Mesendoderm (in vitro differentiated cells): ENCODE results near the gene TMEM39A.

Experiments
- DNase-seq: peaks from one replicate; pipeline ENCODE4 v3.0.0; 2013
- H2AK5ac ChIP-seq: 2 replicates; pipeline ENCODE4 v1.6.1; 2013; ENCODE audit warnings: low read length, inconsistent platforms
- H2BK120ac ChIP-seq: 2 replicates; pipeline ENCODE4 v1.6.1; 2013; ENCODE audit warnings: low read depth, mild to moderate bottlenecking, low read length, moderate library complexity, mixed read lengths
- H2BK15ac ChIP-seq: replicated peaks from 2 replicates; pipeline ENCODE4 v1.6.1; 2013; ENCODE audit warnings: low read depth, mild to moderate bottlenecking, moderate library complexity
- H2BK5ac ChIP-seq: 2 replicates; pipeline ENCODE4 v1.6.1; 2013; ENCODE audit warnings: low read length, inconsistent platforms
- H3K18ac ChIP-seq: 2 replicates; pipeline ENCODE4 v1.6.1; 2013; ENCODE audit warnings: mild to moderate bottlenecking, low read length, mixed read lengths
- H3K23ac ChIP-seq: one replicate; pipeline ENCODE4 v1.6.1; 2013; ENCODE audit warnings: low read length
- H3K27ac ChIP-seq: 2 replicates; pipeline ENCODE4 v1.5.1; 2013; ENCODE audit warnings: low read depth, mild to moderate bottlenecking, inconsistent platforms, low read length, moderate library complexity
- H3K27me3 ChIP-seq: 2 replicates; pipeline ENCODE4 v1.6.1; 2013; ENCODE audit warnings: low read length, control low read depth, mild to moderate bottlenecking, inconsistent platforms; ENCODE audit not compliant: insufficient read depth, poor library complexity
- H3K36me3 ChIP-seq: 2 replicates; pipeline ENCODE4 v1.6.1; 2013; ENCODE audit warnings: low read length, inconsistent platforms; ENCODE audit not compliant: control insufficient read depth, insufficient read depth
- H3K4ac ChIP-seq: one replicate; pipeline ENCODE4 v1.6.1; 2013; ENCODE audit warnings: low read depth, mild to moderate bottlenecking, low read length, moderate library complexity
- H3K4me1 ChIP-seq: 2 replicates; pipeline ENCODE4 v1.6.1; 2013; ENCODE audit warnings: low read depth, low read length, inconsistent platforms; ENCODE audit not compliant: control insufficient read depth
- H3K4me2 ChIP-seq: 2 replicates; pipeline ENCODE4 v1.6.1; 2013; ENCODE audit warnings: low read length
- H3K4me3 ChIP-seq: 2 replicates; pipeline ENCODE4 v1.5.1; 2013; ENCODE audit warnings: mild to moderate bottlenecking, low read length
- H3K56ac ChIP-seq: one replicate; pipeline ENCODE4 v1.6.1; 2013; ENCODE audit warnings: low read length
- H3K79me1 ChIP-seq: 2 replicates; pipeline ENCODE4 v1.6.1; 2013; ENCODE audit warnings: low read length, inconsistent platforms
- H3K79me2 ChIP-seq: 2 replicates; pipeline ENCODE4 v1.6.1; 2013; ENCODE audit warnings: mild to moderate bottlenecking, low read length; ENCODE audit not compliant: control insufficient read depth, insufficient read depth
- H3K9ac ChIP-seq: 2 replicates; pipeline ENCODE4 v1.6.1; 2013; ENCODE audit warnings: low read length, inconsistent platforms
- H4K5ac ChIP-seq: one replicate; pipeline ENCODE4 v1.6.1; 2013; ENCODE audit warnings: low read length
- H4K8ac ChIP-seq: one replicate; pipeline ENCODE4 v1.6.1; 2013; ENCODE audit warnings: low read depth, mild to moderate bottlenecking, control low read depth, low read length, moderate library complexity
- WGBS: extraction: QIAGEN DNeasy Blood & Tissue Kit; methylation state at CpG from one replicate; pipeline ENCODE4 v1.1.7; 2013; ENCODE audit warnings: low lambda C conversion rate, missing lambda C conversion rate; ENCODE audit not compliant: insufficient coverage; ENCODE audit errors: extremely low coverage; 5-methylcytosine and 5-hydroxymethylcytosine counted together

TMEM39A gene

DNA sequence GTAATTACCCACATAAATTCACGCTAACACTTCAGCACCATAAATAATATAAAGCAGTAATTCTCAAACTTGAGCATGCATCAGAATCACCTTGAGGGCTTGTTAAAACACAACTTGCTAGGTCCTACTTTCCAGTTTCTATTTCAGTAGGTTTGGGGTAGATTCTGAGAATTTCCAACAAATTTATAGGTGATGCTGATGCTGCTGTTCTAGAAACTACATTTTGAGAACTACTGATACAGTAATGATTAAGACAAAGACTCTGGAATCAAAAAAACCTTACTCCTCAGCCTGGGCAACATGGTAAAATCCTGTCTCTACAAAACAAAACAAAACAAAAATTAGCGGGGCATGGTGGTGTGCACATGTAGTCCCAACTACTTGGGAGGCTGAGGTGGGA lies 18.8 kb downstream of the TMEM39A start:
- Histone ChIP-seq H2BK5ac (no peak overlapping the region), H2BK15ac (no peak overlapping the region), H3K18ac (no peak overlapping the region), H2AK5ac (no peak overlapping the region), H3K23ac (no peak overlapping the region), H3K79me1 (peaks cover 2% of the 10 kb centered on the region), H3K4me1 (no peaks in the 10 kb centered on the region), H4K5ac (no peak overlapping the region), H3K27ac (no peak overlapping the region), H3K36me3 (peaks cover 7% of the 10 kb centered on the region), H3K9ac (no peak overlapping the region), H2BK120ac (no peak overlapping the region), H3K79me2 (no peaks in the 10 kb centered on the region), H4K8ac (no peak overlapping the region), H3K4me3 (no peak overlapping the region), H3K56ac (no peak overlapping the region), H3K4ac (no peak overlapping the region), H3K4me2 (no peak overlapping the region), H3K27me3 (no peaks in the 10 kb centered on the region)
- WGBS = 100% methylated on average over 1 of the region's 2 CpGs
- DNase-seq = no peak

GRCh38 chr3:119443179-119443578 lies 20.2 kb downstream of the TMEM39A start:
- DNase-seq = no peak
- Histone ChIP-seq H3K27me3 (no peaks in the 10 kb centered on the region), H3K9ac (no peak overlapping the region), H3K23ac (no peak overlapping the region), H3K36me3 (peaks cover 7% of the 10 kb centered on the region), H3K79me1 (peaks cover 2% of the 10 kb centered on the region), H3K79me2 (no peaks in the 10 kb centered on the region), H3K4ac (no peak overlapping the region), H3K18ac (no peak overlapping the region), H2BK120ac (no peak overlapping the region), H3K27ac (no peak overlapping the region), H3K4me1 (no peaks in the 10 kb centered on the region), H4K8ac (no peak overlapping the region), H4K5ac (no peak overlapping the region), H3K4me3 (no peak overlapping the region), H2BK15ac (no peak overlapping the region), H2BK5ac (no peak overlapping the region), H3K56ac (no peak overlapping the region), H3K4me2 (no peak overlapping the region), H2AK5ac (no peak overlapping the region)

GRCh38 chr3:119437691-119438258 lies 25.6 kb downstream of the TMEM39A start:
- WGBS = no CpG with 5 or more reads among the region's 6 CpGs
- no peaks in the 10 kb centered on the region for H3K4me1 ChIP-seq
- no peak overlapping the region for H4K5ac ChIP-seq
- no peak overlapping the region for H3K4me3 ChIP-seq
- no peak overlapping the region for H4K8ac ChIP-seq
- peaks cover 11% of the 10 kb centered on the region for H3K36me3 ChIP-seq
- H3K4ac ChIP-seq = no peak overlapping the region
- no peak overlapping the region for H2BK15ac ChIP-seq
- H3K56ac ChIP-seq = no peak overlapping the region
- H3K23ac ChIP-seq = no peak overlapping the region
- no peaks in the 10 kb centered on the region for H3K27me3 ChIP-seq
- no peak overlapping the region for H3K18ac ChIP-seq
- H2AK5ac ChIP-seq = no peak overlapping the region
- H2BK5ac ChIP-seq = no peak overlapping the region
- DNase-seq = no peak
- no peak overlapping the region for H3K9ac ChIP-seq
- no peak overlapping the region for H2BK120ac ChIP-seq
- H3K4me2 ChIP-seq = no peak overlapping the region
- H3K79me1 ChIP-seq = no peaks in the 10 kb centered on the region
- no peaks in the 10 kb centered on the region for H3K79me2 ChIP-seq
- no peak overlapping the region for H3K27ac ChIP-seq

GRCh38 chr3:119436977-119437376 lies 26.4 kb downstream of the TMEM39A start:
- no peak overlapping the region for H3K56ac ChIP-seq
- H3K4me2 ChIP-seq = no peak overlapping the region
- H3K27ac ChIP-seq = no peak overlapping the region
- no peaks in the 10 kb centered on the region for H3K27me3 ChIP-seq
- H3K4me3 ChIP-seq = no peak overlapping the region
- no peak overlapping the region for H4K8ac ChIP-seq
- DNase-seq = no peak
- no peak overlapping the region for H3K18ac ChIP-seq
- H3K79me1 ChIP-seq = no peaks in the 10 kb centered on the region
- H3K4ac ChIP-seq = no peak overlapping the region
- H3K79me2 ChIP-seq = no peaks in the 10 kb centered on the region
- H4K5ac ChIP-seq = no peak overlapping the region
- no peak overlapping the region for H2AK5ac ChIP-seq
- no peak overlapping the region for H3K23ac ChIP-seq
- H3K4me1 ChIP-seq = no peaks in the 10 kb centered on the region
- no peak overlapping the region for H2BK15ac ChIP-seq
- WGBS = no CpG with 5 or more reads among the region's 1 CpG
- H3K36me3 ChIP-seq = peaks cover 11% of the 10 kb centered on the region
- H3K9ac ChIP-seq = no peak overlapping the region
- no peak overlapping the region for H2BK5ac ChIP-seq
- H2BK120ac ChIP-seq = no peak overlapping the region

- Histone ChIP-seq H3K4me1 (no peaks in the 10 kb centered on the region), H3K23ac (no peak overlapping the region), H4K5ac (no peak overlapping the region), H3K56ac (no peak overlapping the region), H3K4me3 (no peak overlapping the region), H3K4ac (no peak overlapping the region), H2AK5ac (no peak overlapping the region), H3K79me1 (no peaks in the 10 kb centered on the region), H3K36me3 (peaks cover 13% of the 10 kb centered on the region), H2BK5ac (no peak overlapping the region), H3K9ac (no peak overlapping the region), H2BK120ac (no peak overlapping the region), H3K79me2 (no peaks in the 10 kb centered on the region), H3K18ac (no peak overlapping the region), H4K8ac (no peak overlapping the region), H2BK15ac (no peak overlapping the region), H3K27me3 (no peaks in the 10 kb centered on the region), H3K4me2 (no peak overlapping the region), H3K27ac (no peak overlapping the region)
- no CpG with 5 or more reads among the region's 4 CpGs for WGBS
- DNase-seq = no peak
These were observed 28.7 kb downstream of the TMEM39A start for GRCh38 chr3:119434703-119435102.

- H3K4me1 ChIP-seq = no peaks in the 10 kb centered on the region
- no peak overlapping the region for H2BK15ac ChIP-seq
- no CpG with 5 or more reads among the region's 3 CpGs for WGBS
- H3K79me2 ChIP-seq = no peaks in the 10 kb centered on the region
- no peak overlapping the region for H3K18ac ChIP-seq
- H3K36me3 ChIP-seq = peaks cover 13% of the 10 kb centered on the region
- no peak overlapping the region for H3K9ac ChIP-seq
- no peak overlapping the region for H3K23ac ChIP-seq
- H3K27me3 ChIP-seq = no peaks in the 10 kb centered on the region
- no peak overlapping the region for H2BK120ac ChIP-seq
- no peak overlapping the region for H4K8ac ChIP-seq
- no peak overlapping the region for H2AK5ac ChIP-seq
- H2BK5ac ChIP-seq = no peak overlapping the region
- no peak overlapping the region for H3K56ac ChIP-seq
- DNase-seq = no peak
- no peak overlapping the region for H4K5ac ChIP-seq
- H3K79me1 ChIP-seq = no peaks in the 10 kb centered on the region
- H3K4me3 ChIP-seq = no peak overlapping the region
- H3K27ac ChIP-seq = no peak overlapping the region
- H3K4me2 ChIP-seq = no peak overlapping the region
- no peak overlapping the region for H3K4ac ChIP-seq
These were observed 29.6 kb downstream of the TMEM39A start for GRCh38 chr3:119433613-119434325.
